A549 treated with GW870086 at 1 μM for 4 hours (cell line): ENCODE measurements around the gene OR2J1. TPM values are rescaled to one million over a fixed set of nuclear protein-coding genes. Genes with fewer than 3 reads are reported as not detected.

Experiments used
- total RNA-seq: library from RNA; stranded (reverse); fragments of 200-300 nt; extraction: Qiagen RNA extraction; gene quantifications from 5 replicates; pipeline ENCODE4 v1.2.3, GENCODE V29; 2022; ENCODE audit warnings: low read depth

The OR2J1 gene
- total RNA-seq = not detected in 5 replicates

GRCh38 chr6:29099190-29099589 lies at the start of gene OR2J1:
Gene OR2J1, plus strand, starts transcription at chr6:29099490. Its CDS starts 1,453 bp downstream, at chr6:29100943.

GRCh38 chr6:29087213-29087612 lies 12.1 kb upstream of the OR2J1 start, which contains the start of gene OR2B3:
Gene OR2B3, minus strand, starts transcription at chr6:29087313. Its CDS starts 65 bp downstream, at chr6:29087248.

GRCh38 chr6:29107758-29108157 lies 8.5 kb downstream of the OR2J1 start, which contains the start of gene OR2J3:
Gene OR2J3, plus strand, starts transcription at chr6:29108058. Its CDS starts 3,833 bp downstream, at chr6:29111891.

Other genes starting within 250 kb of the OR2J1 start
- 38.2 to 48.9 TPM (median 46.3 TPM) in 5 replicates for gene TRIM27, start 175.5 kb upstream of the OR2J1 start, total RNA-seq
- 0.09 to 0.27 TPM (median 0.16 TPM) in 5 replicates for gene ZNF311, start 94.2 kb upstream of the OR2J1 start, total RNA-seq
- gene OR2W1, start 54.3 kb upstream of the OR2J1 start, total RNA-seq = not detected in 5 replicates
- gene OR2B3, start 12.2 kb upstream of the OR2J1 start, total RNA-seq = not detected in 5 replicates
- not detected in 5 replicates for gene OR2J3, start 8.6 kb downstream of the OR2J1 start, total RNA-seq
- not detected in 5 replicates for gene OR2J2, start 71.4 kb downstream of the OR2J1 start, total RNA-seq
- gene OR14J1, start 202.2 kb downstream of the OR2J1 start, total RNA-seq = not detected in 5 replicates